BLaER1 treated with 17β-estradiol and CSF1 and Interleukin-3, amounts not matched to agents 10 nM and 100 nM (cell line): ENCODE results near the gene OSBP2.
A peak's percentile ranks its signal among the peaks of the same experiment; 100 is the strongest.
"Not testable (repeated sequence)": the region's sequence is repeated elsewhere in the genome, so short reads cannot be mapped to it uniquely, and the experiment has no call there.

Source experiments
- H3K27ac ChIP-seq, 11 experiments: shearing (Covaris generic); formaldehyde crosslinking; 2 replicates each; pipeline ENCODE4 v1.8.1; 2022
- H3K27me3 ChIP-seq, 11 experiments: shearing (Covaris generic); formaldehyde crosslinking; 2 replicates each; pipeline ENCODE4 v1.8.1; 2022
- H3K36me3 ChIP-seq, 11 experiments: shearing (Covaris generic); formaldehyde crosslinking; 2 replicates each; pipeline ENCODE4 v1.8.1; 2022
- H3K4me1 ChIP-seq, 10 experiments: shearing (Covaris generic); formaldehyde crosslinking; 2 replicates each; pipeline ENCODE4 v1.8.1; 2022
- H3K4me2 ChIP-seq, 11 experiments: shearing (Covaris generic); formaldehyde crosslinking; 2 replicates each; pipeline ENCODE4 v1.8.1; 2022
- H3K4me3 ChIP-seq, 10 experiments: shearing (Covaris generic); formaldehyde crosslinking; 2 replicates each; pipeline ENCODE4 v1.8.1; 2022
- H3K9ac ChIP-seq, 11 experiments: shearing (Covaris generic); formaldehyde crosslinking; 2 replicates each; pipeline ENCODE4 v1.8.1; 2022
- H3K9me3 ChIP-seq, 11 experiments: shearing (Covaris generic); formaldehyde crosslinking; replicated peaks in 1 of 11; 2 replicates each; pipeline ENCODE4 v1.8.1; 2022
- H4K20me1 ChIP-seq, 11 experiments: shearing (Covaris generic); formaldehyde crosslinking; 2 replicates each; pipeline ENCODE4 v1.8.1; 2022
- Cebpa-rat ChIP-seq, 11 experiments: shearing (Covaris generic); IDR thresholded peaks; 2 replicates each; pipeline ENCODE4 v1.8.1; 2022

OSBP2 gene

GRCh38 chr22:30702856-30703255 lies 8.2 kb downstream of the OSBP2 start:
- H3K4me3 ChIP-seq, result no peak overlapping the region
- no peak for TF ChIP-seq Cebpa-rat (IDR thresholded peaks at IDR 0.05)

GRCh38 chr22:30704978-30705377 lies 10.3 kb downstream of the OSBP2 start:
- no peak overlapping the region for H3K4me2 ChIP-seq
- H3K4me3 ChIP-seq, result no peak overlapping the region
- TF ChIP-seq Cebpa-rat (IDR thresholded peaks at IDR 0.05), result no peak
- no peaks in the 10 kb centered on the region for H3K9me3 ChIP-seq
- H3K27ac ChIP-seq, result no peak overlapping the region
- no peaks in the 10 kb centered on the region for H4K20me1 ChIP-seq
- no peak overlapping the region for H3K9ac ChIP-seq
- H3K27me3 ChIP-seq, result no peaks in the 10 kb centered on the region
- H3K36me3 ChIP-seq, result no peaks in the 10 kb centered on the region
- peaks cover 4 to 12% (median 12%) of the 10 kb centered on the region in 10 experiments; a peak in 18 of 20 replicates for H3K4me1 ChIP-seq

More at GRCh38 chr22:30702856-30703255, 8.2 kb downstream of the OSBP2 start:
- H3K4me1 ChIP-seq, result peaks cover 4 to 12% (median 12%) of the 10 kb centered on the region in 10 experiments; a peak in 16 of 20 replicates
- H3K27me3 ChIP-seq, result no peaks in the 10 kb centered on the region
- no peak overlapping the region for H3K27ac ChIP-seq
- no peaks in the 10 kb centered on the region for H3K9me3 ChIP-seq
- H3K4me2 ChIP-seq, result no peak overlapping the region
- H3K36me3 ChIP-seq, result no peaks in the 10 kb centered on the region
- no peak overlapping the region for H3K9ac ChIP-seq
- no peaks in the 10 kb centered on the region for H4K20me1 ChIP-seq

GRCh38 chr22:30705710-30706651 lies 11.3 kb downstream of the OSBP2 start:
- Histone ChIP-seq H3K9ac (no peak overlapping the region), H3K27ac (no peak overlapping the region), H3K4me2 (peak overlapping the region in 8 of 11 experiments; percentile 15 to 47 (median 24); a peak in 12 of 22 replicates), H3K4me1 (peaks cover 4 to 12% (median 12%) of the 10 kb centered on the region in 10 experiments; a peak in 18 of 20 replicates), H3K4me3 (no peak overlapping the region), H3K27me3 (no peaks in the 10 kb centered on the region), H3K36me3 (no peaks in the 10 kb centered on the region), H3K9me3 (no peaks in the 10 kb centered on the region), H4K20me1 (no peaks in the 10 kb centered on the region)
- TF ChIP-seq Cebpa-rat (IDR thresholded peaks at IDR 0.05), result no peak

- H4K20me1 ChIP-seq, H3K4me3 ChIP-seq, H3K9me3 ChIP-seq, H3K9ac ChIP-seq, H3K36me3 ChIP-seq, H3K27me3 ChIP-seq: not testable (repeated sequence)
- Histone ChIP-seq H3K4me1 (peaks cover 4 to 12% (median 12%) of the 10 kb centered on the region in 10 experiments; a peak in 18 of 20 replicates), H3K27ac (peak overlapping the region in 1 of 11 experiments; percentile 25; a peak in 1 of 22 replicates), H3K4me2 (peak overlapping the region in 3 of 11 experiments; percentile 1 to 7 (median 6); a peak in 3 of 22 replicates)
Observed at GRCh38 chr22:30709980-30710379, 15.3 kb downstream of the OSBP2 start.

GRCh38 chr22:30712094-30712493 lies 17.4 kb downstream of the OSBP2 start:
- Histone ChIP-seq H3K36me3 (no peaks in the 10 kb centered on the region), H3K9ac (no peak overlapping the region), H3K27ac (no peak overlapping the region), H3K4me1 (peaks cover 0 to 16% (median 2%) of the 10 kb centered on the region in 10 experiments; a peak in 11 of 20 replicates), H4K20me1 (no peaks in the 10 kb centered on the region), H3K27me3 (no peaks in the 10 kb centered on the region), H3K4me2 (no peak overlapping the region), H3K4me3 (no peak overlapping the region), H3K9me3 (no peaks in the 10 kb centered on the region)
- TF ChIP-seq Cebpa-rat (IDR thresholded peaks at IDR 0.05), result no peak

- no peak overlapping the region for H3K9ac ChIP-seq
- H3K27me3 ChIP-seq, result no peaks in the 10 kb centered on the region
- H3K36me3 ChIP-seq, result no peaks in the 10 kb centered on the region
- no peak overlapping the region for H3K4me2 ChIP-seq
- H3K4me3 ChIP-seq, result no peak overlapping the region
- no peaks in the 10 kb centered on the region for H3K9me3 ChIP-seq
- no peaks in the 10 kb centered on the region for H4K20me1 ChIP-seq
- no peak for TF ChIP-seq Cebpa-rat (IDR thresholded peaks at IDR 0.05)
- H3K27ac ChIP-seq, result no peak overlapping the region
- peaks cover 0 to 36% (median 9%) of the 10 kb centered on the region in 10 experiments; a peak in 11 of 20 replicates for H3K4me1 ChIP-seq
Observed at GRCh38 chr22:30714062-30714461, 19.4 kb downstream of the OSBP2 start.

GRCh38 chr22:30717331-30717921 lies 22.8 kb downstream of the OSBP2 start:
- no peaks in the 10 kb centered on the region for H4K20me1 ChIP-seq
- H3K4me2 ChIP-seq, result peak overlapping the region in 5 of 11 experiments; percentile 32 to 67 (median 58); a peak in 9 of 22 replicates
- TF ChIP-seq Cebpa-rat (IDR thresholded peaks at IDR 0.05), result no peak
- no peaks in the 10 kb centered on the region for H3K27me3 ChIP-seq
- H3K27ac ChIP-seq, result peak overlapping the region in 3 of 11 experiments; percentile 39 to 65 (median 55); a peak in 7 of 22 replicates
- no peaks in the 10 kb centered on the region for H3K36me3 ChIP-seq
- no peaks in the 10 kb centered on the region for H3K9me3 ChIP-seq
- H3K4me3 ChIP-seq, result no peak overlapping the region
- H3K9ac ChIP-seq, result peak overlapping the region in 2 of 11 experiments; percentile 8 to 24; a peak in 1 of 22 replicates
- H3K4me1 ChIP-seq, result peaks cover 0 to 54% (median 9%) of the 10 kb centered on the region in 10 experiments; a peak in 11 of 20 replicates

- H3K4me3 ChIP-seq, result no peak overlapping the region
- H4K20me1 ChIP-seq, result no peaks in the 10 kb centered on the region
- peak overlapping the region in 3 of 11 experiments; percentile 39 to 65 (median 55); a peak in 8 of 22 replicates for H3K27ac ChIP-seq
- H3K36me3 ChIP-seq, result no peaks in the 10 kb centered on the region
- peak overlapping the region in 5 of 11 experiments; percentile 32 to 67 (median 58); a peak in 8 of 22 replicates for H3K4me2 ChIP-seq
- peaks cover 0 to 54% (median 9%) of the 10 kb centered on the region in 10 experiments; a peak in 11 of 20 replicates for H3K4me1 ChIP-seq
- no peaks in the 10 kb centered on the region for H3K9me3 ChIP-seq
- H3K9ac ChIP-seq, result peak overlapping the region in 2 of 11 experiments; percentile 8 to 24; a peak in 1 of 22 replicates
- H3K27me3 ChIP-seq, result no peaks in the 10 kb centered on the region
- no peak for TF ChIP-seq Cebpa-rat (IDR thresholded peaks at IDR 0.05)
Observed at GRCh38 chr22:30717952-30718351, 23.3 kb downstream of the OSBP2 start.

- Histone ChIP-seq H3K9ac (no peak overlapping the region), H3K36me3 (no peaks in the 10 kb centered on the region), H3K27me3 (no peaks in the 10 kb centered on the region), H3K9me3 (no peaks in the 10 kb centered on the region), H3K4me3 (no peak overlapping the region), H3K4me2 (peak overlapping the region in 3 of 11 experiments; percentile 58 to 67 (median 63); a peak in 6 of 22 replicates), H4K20me1 (no peaks in the 10 kb centered on the region), H3K4me1 (peaks cover 0 to 54% (median 9%) of the 10 kb centered on the region in 10 experiments; a peak in 11 of 20 replicates), H3K27ac (peak overlapping the region in 2 of 11 experiments; percentile 39 to 65; a peak in 2 of 22 replicates)
- no peak for TF ChIP-seq Cebpa-rat (IDR thresholded peaks at IDR 0.05)
Observed at GRCh38 chr22:30718491-30718890, 23.8 kb downstream of the OSBP2 start.
